IPS DF 4.7 (cell line): ENCODE results near the gene SDHAF1.
"Not testable (repeated sequence)": the region's sequence is repeated elsewhere in the genome, so short reads cannot be mapped to it uniquely, and the experiment has no call there.

ENCODE experiments used
- DNase-seq: peaks from one replicate; pipeline ENCODE4 v3.0.0-alpha.2; 2013; ENCODE audit warnings: low spot score; ENCODE audit errors: extremely low read depth

Gene SDHAF1

DNA sequence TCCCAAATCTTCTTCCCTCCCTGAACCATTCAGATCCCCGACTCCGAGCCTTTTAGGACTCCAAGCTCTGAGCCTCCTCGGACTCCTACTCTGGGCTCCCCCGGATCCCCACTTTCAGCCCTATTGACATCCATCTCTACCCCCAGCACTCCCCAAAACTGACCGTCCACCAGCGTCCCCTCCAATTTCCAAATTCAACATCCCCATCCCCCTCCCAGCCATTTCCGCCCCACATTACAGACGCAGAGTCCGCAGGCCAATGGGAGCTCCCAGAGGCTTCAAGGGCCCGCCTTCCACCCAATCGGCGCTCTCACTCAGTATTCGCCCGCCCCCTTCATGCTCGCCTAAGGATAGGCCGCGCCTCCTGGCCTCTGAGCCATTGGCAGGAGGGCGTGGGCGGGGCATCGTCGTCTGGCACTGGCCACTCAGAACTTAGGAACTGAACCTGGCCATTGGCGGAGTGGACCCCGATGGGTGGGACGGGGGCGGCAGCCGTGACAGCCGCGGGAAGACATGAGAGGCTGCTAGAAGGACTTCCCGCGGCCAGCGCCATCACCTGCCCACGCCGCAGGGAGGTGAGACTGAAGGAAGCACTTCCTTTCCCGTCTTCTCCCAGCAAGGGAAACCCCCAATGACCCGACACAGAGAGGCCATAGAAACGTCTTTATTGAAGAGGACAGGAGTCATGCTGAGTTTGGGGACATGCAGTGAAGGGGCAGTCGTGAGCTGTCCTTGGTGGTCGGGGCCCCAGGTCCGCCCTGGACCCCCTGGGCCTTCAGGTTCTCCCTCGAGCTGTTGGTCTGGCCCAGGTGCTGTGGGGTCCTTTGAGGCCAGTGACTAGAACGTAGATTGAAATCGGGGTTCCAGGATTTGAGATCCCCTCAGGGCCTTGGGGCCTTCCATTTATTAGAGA, 19.3 kb downstream of the SDHAF1 start, which contains the start of gene ALKBH6:
Gene ALKBH6, minus strand, starts transcription at position 202 of the 913 bp plus-strand sequence. CDS start 816 bp downstream, outside the sequence.
- DNase-seq = peak; percentile 86

DNA sequence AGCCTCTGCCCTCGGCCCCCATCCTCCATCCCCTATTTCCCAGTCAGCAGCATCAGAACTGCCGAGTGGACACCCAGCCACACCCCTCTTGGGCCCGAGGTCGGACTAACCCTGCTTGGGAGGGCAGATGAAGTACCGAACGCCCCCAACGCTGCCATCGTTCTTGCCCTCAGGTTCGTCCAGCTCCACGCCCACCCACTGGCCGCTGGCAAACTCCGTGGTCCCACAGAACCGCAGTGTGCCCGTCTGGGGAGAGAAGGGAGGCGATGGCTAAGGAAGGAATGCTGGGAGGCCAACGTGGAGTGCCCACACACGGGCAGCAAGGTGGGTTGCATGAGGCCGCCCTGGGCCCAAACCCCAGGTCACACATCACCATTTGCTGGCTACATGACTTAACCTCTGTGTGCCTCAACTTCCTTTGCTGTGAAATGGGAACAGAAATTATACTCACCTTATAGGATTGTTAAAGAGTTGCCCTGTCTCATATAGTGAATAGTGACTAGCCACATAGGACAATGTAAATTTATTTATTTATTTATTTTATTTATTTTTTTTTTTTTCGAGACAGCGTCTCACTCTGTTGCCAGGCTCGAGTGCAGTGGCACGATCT, 24.2 kb downstream of the SDHAF1 start:
- DNase-seq = no peak

DNA sequence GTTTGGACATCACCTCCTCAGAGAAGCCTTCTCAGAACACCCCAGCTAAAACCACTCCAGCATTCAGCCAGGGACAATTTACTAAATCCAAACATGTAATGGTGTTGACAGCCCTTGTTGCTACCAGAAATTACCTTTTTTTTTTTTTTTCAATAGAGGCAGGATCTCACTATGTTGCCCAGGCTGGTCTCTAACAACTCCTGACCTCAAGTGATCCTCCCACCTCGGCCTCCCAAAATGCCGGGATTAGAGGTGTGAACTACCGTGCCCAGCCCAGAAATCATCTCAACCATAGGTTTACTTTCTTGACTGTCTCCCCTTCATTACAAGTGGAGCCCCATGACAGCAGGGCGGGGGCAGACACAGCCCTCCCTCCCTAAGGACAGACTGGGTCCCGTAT, 28.4 kb downstream of the SDHAF1 start:
- no peak for DNase-seq

DNA sequence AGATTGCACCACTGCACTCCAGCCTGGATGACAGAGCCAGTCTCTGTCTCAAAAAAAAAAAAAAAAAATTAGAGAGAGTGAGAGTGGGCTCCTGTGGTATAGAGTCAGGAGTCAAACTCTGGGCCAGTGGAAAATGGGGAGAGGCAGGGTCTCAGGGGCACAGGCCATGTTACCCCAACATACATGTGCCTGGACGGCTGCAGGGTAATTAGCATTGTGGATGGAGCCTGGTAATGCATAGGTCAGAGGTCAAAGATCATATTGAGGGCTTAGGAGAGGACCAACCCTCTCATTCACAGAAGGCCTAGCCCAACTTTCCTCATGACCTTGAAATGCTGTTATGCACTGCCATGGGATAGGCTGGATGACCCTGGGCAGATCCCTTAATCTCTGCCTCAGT, 30.6 kb downstream of the SDHAF1 start:
- DNase-seq = no peak

DNA sequence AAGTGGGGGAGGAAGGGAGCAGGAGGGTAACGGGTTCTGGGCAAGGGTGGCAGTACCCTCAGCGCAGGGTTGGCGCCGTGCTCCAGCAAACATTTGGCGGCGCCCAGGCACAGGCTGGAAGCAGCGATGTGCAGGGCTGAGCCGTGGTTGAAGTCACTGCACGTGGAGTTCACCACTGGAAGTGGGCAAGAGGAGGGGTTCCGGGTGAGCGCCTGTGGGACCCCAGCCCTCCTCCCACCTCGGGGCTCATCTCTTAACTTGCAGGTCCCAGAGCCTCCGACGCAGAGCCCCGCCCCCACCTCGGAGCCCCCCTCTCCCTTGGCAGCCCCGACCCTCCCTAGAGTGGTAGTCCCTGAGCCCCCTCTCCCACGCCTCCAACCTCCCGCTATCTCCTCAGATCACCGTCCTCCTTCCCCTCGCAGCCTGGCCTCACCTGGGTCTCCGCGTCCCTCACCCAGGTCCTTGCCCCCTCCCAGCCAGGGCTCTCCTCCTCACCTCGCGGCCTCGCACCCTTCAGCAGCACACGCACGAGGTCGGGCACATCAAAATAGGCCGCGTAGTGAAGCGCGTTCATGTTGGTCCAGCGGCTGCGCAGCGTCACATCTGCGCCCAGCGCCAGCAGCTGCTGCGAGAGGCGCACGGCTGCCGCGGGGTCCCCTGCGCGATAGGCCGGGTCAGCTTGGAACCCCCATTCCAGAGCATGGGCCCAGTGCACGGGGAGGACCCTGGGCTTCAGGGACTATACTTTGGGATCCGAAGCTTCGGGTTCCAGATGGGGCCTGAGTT, 31.3 kb downstream of the SDHAF1 start:
- DNase-seq = no peak

DNA sequence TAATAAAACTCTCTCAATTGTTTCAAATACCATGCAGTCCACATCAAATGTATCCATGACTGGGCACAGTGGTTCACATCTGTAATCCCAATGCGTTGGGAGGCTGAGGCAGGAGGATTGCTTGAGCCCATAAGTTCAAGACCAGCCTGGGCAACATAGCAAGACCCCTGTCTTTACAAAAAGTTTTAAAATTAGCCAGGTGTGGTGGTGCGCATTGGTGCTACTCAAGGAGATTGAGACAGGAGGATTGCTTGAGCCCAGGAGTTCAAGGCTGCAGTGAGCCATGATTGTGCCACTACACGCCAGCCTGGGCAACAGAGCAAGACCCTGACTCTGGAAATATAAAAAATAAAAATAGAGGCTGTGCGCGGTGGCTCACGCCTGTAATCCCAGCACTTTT, 32.7 kb downstream of the SDHAF1 start:
- no peak for DNase-seq

DNA sequence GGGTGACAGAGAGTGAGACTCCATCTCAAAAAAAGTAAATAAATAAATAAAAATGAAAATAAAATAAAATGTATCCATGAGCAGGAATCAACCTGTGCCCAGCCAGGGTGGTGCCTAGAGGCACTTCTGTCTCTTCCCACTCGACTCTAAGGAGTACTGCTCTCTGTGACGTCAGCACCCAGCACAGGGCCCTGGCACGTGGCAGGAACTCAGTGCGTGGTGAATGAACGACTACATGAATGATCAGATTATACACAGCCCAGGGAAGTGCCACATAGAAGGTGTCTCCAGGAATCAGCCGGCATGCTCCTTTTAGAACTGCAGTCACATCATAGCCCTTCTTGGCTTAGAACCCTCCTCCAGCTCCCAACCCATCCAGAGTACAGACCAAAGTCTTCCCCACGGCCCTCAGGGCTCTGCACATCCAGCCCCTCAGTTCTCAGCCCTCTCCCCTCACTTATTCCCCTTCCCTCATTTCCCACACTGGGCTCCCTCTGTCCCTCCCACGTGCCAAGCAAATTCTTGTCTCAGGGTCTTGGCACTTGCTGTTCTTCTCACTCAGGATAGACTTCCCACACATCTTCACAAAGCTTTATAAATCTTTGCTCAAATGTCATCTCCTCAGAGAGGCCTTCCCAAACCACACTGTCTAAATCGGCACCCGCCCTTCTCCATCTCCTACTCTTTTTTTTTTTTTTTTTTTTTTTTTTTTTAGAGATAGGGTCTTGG, 33.5 kb downstream of the SDHAF1 start:
- no peak for DNase-seq

DNA sequence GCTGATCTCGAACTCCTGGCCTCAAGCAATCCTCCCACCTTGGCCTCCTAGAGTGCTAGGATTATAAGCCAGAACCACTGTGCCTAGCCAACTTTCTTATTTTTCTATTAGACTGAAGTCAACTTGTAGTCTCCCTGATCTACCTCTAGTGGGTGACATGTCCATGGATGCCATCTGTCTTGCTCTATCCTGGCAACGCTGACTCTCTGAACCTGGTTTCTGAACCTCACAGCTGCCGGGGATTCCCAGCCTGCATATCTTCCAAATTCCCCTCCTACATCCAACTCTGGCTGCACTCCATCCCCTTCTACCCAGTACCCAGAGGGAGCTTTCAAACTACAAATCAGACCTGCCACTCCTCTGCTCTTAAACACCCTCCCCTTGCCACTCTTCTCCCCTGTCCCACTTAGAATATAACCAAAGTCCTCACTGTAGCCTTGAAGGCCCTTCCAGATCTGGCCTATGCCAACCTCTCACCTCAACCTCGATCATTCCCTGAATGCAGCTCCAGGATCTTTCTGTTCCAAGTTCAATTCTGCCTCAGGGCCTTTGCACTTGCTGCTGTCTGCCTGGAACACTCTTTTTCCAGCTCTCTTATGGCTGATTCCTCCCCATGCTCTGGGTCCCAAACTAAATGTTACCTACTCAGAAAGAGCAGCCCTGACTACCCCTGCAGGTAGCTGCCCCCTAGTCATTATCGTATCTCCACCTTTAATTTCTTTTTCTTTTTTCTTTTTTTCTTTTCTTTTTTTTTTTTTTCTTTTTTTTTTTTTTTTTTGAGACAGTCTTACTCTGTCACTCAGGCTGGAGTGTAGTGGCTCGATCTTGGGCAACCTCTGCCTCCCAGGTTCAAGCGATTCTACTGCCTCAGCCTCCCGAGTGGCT, 35.5 kb downstream of the SDHAF1 start:
- DNase-seq = no peak

DNA sequence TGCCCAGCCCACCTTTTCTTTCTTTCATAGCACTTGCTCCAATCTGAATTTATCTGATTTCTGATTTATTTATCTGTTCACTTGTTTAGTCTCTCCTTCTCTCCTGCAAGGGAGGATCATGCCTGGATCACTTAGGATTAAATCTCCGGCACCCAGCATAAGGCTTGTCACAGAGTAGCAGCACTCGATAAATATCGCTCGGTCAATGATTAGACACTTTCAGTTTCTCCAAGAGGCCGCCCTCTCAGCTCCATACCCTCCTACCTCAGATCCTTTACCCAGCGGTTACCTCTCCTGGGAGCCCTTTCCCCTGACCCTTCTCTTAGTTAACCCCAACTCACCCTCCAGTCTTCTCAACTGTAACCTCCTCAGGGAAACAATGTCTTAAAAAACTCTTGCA, 36.3 kb downstream of the SDHAF1 start:
- DNase-seq = no peak

DNA sequence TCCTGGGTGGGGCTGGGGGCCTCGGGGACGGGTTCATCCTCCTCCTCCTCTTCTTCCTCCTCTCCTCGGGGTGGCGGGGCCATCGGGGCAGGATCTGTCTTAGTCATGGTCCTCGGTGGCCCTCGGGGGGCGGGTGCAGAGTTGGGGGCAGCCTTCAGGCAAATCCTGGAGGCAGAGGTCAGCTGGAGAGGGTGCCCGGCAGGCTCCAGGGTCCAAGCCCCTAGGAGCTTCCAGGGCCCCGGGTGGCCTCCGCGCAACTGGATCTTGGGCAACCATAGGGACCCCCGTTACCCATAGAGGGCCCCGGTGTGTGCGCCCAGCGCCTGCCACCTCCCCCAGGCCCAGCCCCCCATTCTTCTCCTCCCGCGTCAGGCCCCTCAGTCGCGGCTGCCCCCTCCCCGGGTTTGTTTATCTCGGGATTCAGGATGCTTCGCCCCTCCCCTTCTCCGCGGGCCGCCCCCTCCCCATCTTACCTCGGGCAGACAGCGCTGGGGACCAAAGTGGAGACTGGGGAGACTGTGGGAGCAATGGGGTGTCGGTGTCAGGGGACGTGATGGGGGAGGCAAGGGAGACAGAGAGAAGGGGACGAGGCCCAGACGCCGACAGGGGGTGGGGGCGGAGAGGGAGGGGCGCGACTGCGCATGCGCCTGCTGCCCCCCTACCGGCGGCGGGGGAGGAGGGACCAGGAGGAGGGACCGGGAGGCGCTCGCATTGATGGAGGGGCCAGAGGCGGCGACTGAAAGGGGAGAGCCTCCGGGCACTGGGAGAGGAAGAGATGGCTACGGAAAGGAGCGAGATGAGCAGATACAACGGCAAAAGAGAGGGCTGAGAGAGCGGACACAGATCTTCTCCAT, 37.5 kb downstream of the SDHAF1 start, which contains the start of gene CLIP3:
Gene CLIP3, minus strand, starts transcription at position 623 of the 854 bp plus-strand sequence. Its CDS starts 516 bp downstream, at position 107.
- no peak for DNase-seq

DNA sequence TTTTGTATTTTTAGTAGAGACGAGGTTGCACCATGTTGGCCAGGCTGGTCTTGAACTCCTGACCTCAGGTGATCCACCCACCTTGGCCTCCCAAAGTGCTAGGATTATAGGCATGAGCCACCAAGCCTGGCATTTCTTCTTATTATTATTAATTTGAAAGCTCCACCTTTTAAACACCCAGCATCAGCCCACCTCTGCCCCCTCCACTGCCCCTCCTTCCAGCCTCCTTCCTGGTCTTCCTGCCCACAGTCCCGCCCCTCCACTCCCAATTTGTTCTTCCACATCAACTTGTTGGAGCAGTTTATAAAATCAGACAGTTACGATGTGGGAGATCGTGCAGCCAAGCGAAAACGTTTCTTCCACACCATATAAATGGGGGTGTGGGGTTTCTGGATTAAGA, 45.5 kb downstream of the SDHAF1 start:
- DNase-seq = no peak

DNA sequence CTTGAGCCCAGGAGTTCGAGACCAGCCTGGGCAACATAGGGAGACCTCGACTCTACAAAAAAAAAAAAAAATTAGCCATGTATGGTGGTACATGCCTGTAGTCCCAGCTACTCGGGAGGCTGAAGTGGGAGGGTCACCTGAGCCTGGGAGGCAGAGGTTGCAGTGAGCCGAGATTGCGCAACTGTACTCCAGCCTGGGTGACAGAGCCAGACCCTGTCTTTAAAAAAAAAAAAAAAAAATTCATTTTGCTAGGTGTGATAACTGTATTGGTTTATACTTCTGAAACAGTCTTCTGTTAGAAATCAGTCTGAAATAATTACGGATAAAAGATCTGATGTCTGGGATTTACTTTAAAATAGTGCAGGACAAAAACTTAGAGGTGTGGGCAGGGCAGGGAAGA, 46.1 kb downstream of the SDHAF1 start:
- not testable (repeated sequence) for DNase-seq

DNA sequence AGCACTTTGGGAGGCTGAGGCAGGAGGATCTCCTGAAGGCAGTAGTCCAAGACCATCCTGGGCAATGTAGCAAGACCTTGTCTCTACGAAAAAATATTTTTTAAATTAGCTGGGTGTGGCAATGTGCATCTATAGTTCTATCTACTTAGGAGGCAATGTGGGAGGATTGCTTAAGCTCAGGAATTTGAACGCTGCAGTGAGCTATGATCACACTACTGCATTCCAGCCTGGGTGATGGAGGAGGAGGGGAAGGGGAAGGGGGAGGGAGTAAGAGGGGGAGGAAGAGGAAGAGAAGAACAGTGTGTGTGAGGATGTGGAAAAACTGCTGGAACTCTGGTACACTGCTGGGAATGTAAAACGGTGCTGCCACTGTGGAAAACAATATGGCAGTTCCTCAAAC, 46.8 kb downstream of the SDHAF1 start:
- no peak for DNase-seq

DNA sequence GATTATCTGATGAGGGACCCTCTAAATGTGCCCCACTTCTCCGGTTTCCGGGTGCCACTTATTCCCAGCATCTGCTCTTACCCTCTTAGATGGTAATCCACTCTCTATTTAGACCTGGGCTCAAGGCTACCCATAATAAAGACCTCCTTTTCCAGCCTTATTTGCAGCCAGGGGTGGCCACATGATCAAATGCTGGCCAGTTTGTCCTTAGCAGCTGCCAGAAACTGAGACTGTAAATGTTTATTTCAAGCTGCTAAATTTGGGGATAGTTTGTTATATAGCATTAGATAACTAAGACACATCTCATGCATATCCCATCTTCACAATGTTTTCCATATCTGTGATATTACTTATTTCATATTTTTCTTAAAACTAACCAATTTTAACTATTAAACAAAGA, 49.0 kb downstream of the SDHAF1 start:
- DNase-seq = no peak
